PC-9 (cell line): Measurements from ENCODE around the gene P4HA1.

Experiments
- CTCF ChIP-seq: fragments of 200-600 bp; sonication (generic); conservative IDR thresholded peaks from 2 replicates; pipeline ENCODE4 v1.6.1; 2017; ENCODE audit warnings: mixed run types, antibody characterized with exemption, mild to moderate bottlenecking, moderate library complexity
- EZH2 ChIP-seq: fragments of 200-600 bp; sonication (generic); IDR thresholded peaks from 2 replicates; pipeline ENCODE4 v1.8.0; 2017; ENCODE audit warnings: antibody characterized with exemption, low read depth

GRCh38 chr10:73043319-73043718 is 53.3 kb downstream of the P4HA1 start:
- TF ChIP-seq CTCF: no peak
- TF ChIP-seq EZH2: no peak
